GM19468 (cell line): ENCODE results near the gene WWOX.
"Not testable (repeated sequence)": the region's sequence is repeated elsewhere in the genome, so short reads cannot be mapped to it uniquely, and the experiment has no call there.

Experiments used
- ATAC-seq: cut with Tn5 transposase; IDR thresholded peaks from one replicate; pipeline ENCODE4 v1.9.1; 2021; ENCODE audit warnings: mild to moderate bottlenecking, moderate library complexity, moderate number of reproducible peaks; ENCODE audit not compliant: unreplicated experiment; ENCODE audit errors: extremely low read depth

WWOX gene

DNA sequence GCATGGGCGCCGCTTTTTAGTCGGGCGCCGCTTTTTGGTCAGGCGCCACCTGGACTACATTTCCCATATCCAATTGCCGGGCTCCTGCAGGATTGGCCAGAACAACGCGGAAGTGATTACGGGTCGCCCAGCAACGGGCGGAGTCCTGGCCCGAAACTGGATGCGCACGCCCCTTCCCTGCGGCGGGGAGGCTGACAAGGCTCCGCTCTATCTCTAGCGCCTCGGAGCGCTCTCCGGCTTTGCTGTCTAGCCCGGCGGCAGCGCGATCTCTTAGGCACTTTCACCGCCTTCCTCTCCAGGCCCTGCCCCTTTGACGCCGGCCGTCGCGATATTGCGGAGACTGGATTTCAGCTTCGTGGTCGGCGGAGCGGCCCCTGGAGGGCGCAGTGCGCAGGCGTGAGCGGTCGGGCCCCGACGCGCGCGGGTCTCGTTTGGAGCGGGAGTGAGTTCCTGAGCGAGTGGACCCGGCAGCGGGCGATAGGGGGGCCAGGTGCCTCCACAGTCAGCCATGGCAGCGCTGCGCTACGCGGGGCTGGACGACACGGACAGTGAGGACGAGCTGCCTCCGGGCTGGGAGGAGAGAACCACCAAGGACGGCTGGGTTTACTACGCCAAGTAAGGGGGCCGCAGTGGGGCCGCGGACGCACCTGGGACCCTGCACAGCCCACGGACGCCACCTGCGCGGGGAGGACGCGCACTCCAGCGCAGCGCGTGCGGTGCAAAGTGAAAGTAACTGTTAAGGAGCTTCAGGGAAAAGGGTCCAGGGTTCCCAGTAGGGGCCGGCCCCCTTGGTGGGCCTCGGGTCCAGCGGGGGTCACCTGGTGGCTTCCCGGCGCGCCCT, at the start of gene WWOX:
Gene WWOX, plus strand, starts transcription at position 384 of the 841 bp plus-strand sequence.
- ATAC-seq, result peak; percentile 98

DNA sequence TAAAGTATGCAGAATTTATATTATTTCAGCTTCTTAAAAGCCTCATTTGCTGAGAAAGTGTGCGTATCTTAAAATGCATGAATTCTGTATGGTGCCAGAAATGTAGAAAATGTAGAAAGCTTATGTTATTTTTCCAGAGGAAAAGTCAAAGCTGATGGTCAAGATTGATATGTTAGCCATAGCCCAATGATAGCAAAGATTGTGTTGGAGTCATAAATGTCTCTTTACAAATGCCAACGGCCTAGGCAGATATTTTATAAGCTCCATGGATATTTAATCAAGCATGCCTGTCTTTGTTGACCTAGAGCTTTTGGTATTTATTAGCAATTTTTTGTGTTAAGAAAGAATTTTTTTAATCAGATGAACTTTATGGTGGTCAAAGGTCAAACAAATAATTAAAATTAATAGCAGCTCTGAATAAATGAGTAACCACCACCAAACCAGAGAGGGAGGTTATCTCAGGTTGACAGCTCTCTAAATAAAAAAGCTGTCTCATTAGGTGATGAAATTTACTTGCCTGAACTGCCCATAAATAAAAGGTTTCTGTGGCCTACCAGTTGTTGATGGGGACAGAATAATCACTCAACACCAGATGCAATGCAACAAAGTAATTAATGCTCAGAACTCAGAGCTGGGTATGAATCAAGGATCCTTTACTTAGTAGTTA, 48.6 kb upstream of the WWOX start:
- ATAC-seq, result no peak

DNA sequence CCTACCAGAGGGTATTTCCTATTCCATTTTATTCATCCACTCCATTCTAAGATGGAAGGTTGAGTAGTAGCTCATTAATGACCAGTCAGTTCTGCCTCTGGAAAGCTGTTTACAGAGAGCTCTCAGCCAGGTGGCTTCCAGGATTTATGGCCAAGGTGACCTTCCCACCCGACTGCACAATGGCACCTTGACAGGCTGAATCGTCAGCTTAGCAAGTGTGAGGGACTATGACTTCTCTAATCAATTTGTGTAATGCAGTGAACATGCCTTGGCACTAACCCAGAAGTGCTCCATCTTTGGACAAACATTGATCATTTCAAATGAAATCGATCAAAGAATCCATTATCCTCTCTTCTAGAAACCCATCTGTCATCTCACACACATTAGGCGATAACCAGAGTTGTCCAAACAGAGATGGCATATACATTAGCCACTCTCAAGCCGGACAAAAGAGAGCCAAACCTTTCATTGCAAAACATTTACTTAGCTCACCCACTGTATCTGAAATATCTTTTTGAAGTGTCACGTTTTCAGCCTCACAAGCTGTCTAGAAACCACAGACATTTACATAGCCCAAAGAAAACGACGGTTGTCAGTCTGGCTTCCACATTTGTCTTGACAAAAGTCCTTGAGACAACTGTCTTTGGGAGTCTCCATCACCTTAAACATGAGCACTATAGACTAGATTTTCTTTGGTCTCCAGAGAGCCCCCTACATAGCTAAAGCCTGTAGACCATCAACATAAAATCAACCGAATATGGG, 41.5 kb upstream of the WWOX start:
- no peak for ATAC-seq

DNA sequence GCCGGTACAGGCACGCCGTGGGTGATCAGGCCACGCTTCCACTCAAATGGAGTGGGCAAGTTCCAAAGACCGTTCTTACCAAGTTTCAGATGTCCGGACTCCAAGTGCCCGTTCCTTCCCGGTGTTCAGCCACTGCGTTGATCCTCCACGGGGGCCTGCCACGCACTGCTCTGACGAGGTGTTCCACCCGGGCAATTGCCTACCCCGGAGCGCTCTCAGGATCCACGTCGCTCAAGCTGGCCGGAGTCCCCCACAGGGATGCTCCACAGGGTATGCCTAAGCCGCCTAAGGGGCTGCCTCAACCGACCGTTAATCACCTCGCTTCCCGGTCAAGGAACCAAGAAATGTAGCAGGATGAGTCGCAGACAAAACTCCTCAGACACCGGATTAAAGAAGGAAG, 39.6 kb upstream of the WWOX start:
- ATAC-seq, result not testable (repeated sequence)

DNA sequence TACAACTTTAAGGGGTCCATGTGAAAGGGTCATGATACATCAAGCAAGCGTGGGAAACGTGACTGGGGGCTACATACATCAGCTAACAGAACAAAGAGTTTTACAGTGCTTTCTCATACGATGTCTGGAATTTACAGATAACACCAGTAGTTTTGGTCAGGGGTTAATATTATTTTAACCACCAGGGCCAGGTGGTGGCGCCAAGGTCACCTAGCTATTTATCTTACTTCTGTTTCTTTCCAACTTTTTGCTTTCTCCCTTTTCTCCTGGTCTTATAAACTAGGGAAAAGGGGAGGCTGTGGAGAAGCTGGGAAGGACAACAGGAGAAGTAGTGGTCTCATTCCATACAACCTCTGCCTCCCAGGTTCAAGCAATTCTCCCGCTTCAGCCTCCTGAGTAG, 39.2 kb upstream of the WWOX start:
- ATAC-seq, result no peak

DNA sequence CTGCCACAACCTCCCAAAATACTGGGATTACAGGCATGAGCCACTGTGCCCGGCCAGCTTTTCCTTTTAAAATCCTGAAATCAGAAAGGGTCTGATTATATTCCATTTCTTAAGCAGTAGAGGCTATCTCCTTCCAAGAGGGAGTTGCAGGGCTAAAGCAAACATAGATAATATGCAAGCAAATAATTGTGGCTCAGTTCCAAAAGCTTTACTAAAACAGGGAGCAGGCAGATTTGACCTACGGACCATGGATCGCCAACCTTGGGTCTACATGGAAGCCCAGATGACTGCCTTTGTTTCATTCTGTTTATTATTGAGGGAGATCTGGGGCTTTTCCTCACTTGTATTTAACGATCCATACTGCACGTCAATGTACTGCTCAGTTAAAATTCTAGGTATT, 38.6 kb upstream of the WWOX start:
- no peak for ATAC-seq

DNA sequence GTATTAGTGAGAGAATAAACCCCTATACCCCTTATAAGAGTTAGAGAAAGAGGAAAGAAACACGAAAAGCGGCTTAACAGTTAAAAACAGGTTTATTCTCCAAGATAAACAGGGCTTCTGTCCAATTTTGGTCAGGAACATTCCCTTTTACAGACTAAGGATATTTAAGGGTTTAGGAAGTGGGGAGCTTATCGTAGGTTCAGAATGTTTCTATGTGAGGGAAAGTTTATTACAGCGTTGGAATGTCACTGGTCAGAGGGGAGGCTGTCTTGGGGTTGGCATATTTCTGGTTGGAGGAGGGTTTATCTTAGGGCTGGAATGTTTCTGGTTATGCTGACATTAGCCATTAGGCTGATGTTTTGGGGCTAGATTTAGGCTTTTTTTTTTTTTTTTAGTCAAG, 34.1 kb upstream of the WWOX start:
- ATAC-seq, result no peak

DNA sequence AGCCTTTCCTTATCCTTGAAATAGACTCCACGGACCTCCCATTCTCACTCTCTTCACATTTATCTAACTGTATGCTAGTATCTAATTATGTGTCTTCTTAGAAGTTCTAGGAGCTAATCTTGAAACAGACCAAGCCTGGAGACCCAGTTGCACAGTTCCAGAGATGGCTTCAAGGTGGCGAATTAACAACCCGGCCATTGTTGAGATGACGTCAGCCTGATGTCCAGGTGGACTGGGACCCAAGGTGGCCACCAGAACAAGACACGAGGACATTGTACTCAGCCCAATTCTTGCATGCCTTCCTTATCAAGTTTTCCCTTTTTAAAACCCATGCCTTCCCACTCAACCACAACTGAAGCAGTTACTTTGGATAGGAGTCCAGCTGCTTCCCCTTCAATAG, 29.5 kb upstream of the WWOX start:
- ATAC-seq, result no peak

DNA sequence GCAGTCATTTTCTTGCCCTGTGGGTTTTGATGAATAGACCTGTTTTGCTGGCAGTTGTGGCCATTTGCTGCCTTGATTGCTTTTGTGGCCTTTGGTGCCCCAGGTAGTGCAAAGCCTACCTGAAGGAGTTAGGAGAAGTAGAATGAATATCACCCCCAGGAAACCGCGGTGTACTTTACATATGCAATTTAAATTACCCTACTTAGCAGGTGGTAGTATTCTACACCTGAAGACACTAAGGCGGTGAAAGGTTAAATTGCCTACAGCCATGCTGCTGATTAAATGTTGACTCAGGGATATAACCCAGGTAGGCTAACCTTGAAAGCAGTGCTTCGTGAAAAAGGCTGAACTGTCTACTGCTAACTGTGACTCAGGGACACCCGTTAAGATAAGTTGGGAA, 27.2 kb upstream of the WWOX start:
- ATAC-seq, result no peak

DNA sequence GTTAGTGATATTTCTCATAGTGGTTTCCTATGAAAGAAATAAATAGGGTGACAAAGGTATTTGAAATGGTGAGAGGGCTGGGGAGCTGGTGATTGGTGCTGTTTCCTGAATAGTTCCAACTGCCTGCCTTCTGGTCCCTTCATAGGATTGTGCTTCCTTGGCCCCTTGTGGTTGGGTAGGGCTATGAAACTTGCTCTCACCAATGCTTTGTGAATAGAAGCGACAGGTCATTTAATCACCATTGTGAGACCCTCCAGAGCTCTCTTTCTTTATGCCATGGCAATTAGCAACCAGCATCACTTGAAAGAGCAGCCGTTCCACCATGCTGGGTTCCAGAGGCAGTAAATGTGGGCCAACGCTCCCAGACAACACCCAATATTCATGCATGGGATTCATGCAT, 23.7 kb upstream of the WWOX start:
- no peak for ATAC-seq

DNA sequence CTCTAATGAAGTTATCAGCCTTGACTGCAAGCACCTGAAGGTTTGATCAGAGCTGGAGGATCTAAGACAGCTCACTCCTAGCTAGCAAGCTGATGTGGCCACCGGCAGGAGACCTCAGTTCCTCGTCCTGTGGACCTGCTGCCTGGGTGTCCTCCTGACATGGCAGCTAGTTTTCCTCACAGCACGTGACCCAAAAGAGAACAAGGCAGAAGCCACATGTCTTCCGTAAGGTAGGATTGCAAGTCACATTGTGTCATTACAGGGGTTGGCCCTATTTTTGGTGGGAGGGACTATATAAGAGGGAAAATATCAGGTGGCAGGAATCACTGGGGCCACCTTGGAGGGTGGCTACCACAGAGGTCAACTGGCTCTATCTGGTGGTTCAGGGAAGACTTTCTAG, 18.1 kb upstream of the WWOX start:
- no peak for ATAC-seq

DNA sequence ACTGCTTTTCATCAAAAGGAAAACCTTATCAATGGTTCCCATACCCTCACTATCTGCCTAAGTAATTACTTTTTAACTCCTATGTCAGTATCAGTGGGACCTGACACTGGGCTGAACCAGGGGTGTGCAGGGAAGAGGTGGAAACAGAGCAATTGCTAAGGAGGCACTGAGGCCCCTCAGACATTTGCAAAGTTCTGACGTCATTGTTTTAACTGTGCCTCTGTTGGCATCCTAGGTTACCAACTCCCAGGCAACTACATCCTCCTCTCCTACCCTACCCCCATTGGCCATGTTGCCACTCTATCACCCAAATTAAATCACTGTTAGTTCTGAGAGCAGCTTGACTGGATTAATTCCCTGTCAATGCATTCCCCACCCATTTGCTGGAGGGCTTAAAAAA, 8.0 kb upstream of the WWOX start:
- ATAC-seq, result no peak

DNA sequence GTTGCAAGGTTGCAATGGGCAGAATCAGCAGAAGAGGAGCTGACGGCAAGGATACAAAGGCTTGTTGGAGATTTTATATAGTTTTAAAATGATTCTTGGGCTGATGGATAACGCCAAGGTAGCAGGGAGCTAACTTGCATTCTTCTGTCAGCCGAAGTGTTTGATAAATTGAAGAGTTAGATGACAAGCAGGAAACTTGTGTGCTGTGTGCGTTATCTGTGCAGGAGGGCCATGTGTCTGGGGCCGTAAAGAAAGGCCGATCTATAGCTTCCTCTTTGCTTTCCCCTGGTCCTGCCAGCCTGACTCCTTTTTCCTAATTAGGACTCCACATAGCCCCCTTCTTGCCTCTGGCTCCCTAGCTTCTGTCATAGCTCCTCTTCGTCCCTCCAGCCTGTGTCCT, 6.7 kb upstream of the WWOX start:
- no peak for ATAC-seq

DNA sequence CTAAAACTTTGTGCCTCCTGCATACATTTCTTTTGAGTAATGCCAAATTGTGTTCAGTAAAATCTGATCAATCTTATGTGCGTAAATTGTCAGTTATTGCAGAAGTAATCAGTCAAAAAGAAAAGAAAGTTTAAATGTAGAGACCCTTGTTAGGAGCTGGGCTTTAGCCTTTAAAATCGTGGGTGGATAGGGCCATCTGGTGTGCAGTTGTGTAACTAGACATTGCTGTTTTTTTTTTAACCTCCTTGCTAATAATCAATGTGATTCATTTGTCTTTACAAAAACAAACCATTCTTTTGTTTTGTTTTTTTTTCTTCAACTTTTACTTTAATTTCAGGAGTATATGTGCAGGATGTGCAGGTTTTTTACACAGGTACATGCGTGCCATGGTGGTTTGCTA, 5.3 kb upstream of the WWOX start:
- no peak for ATAC-seq

DNA sequence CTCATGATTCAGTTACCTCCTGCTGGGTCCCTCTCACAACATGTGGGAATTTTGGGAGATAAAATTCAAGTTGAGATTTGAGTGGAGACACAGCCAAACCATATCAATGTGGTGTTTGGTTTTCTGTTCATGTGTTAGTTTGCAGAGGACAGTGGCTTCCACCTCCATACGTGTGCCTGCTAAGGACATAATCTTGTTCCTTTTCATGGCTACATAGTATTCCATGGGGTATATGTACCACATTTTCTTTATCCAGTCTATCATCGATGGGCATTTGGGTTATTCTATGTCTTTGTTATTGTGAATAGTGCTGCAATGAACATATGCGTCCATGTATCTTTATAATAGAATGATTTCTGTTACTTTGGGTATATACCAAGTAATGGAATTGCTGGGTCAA, 4.5 kb upstream of the WWOX start:
- no peak for ATAC-seq

DNA sequence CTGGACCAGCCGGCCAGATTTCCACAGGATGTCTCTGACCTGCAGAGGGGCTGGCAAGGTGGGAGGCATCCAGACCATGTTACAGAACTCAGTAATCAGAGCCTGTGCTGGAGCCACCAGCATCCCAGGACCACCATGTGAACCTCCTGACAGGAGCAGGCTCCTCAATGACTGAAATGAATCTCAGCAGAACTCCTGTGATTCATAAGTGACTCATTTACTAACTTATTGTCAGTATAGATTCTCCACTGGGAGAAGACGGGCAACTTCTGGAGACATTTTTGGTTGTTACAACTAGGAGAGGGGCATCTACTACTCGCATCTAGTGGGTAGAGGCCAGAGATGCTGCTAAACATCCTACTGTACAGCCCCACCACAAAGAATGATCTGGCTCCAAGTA, 3.1 kb upstream of the WWOX start:
- no peak for ATAC-seq

DNA sequence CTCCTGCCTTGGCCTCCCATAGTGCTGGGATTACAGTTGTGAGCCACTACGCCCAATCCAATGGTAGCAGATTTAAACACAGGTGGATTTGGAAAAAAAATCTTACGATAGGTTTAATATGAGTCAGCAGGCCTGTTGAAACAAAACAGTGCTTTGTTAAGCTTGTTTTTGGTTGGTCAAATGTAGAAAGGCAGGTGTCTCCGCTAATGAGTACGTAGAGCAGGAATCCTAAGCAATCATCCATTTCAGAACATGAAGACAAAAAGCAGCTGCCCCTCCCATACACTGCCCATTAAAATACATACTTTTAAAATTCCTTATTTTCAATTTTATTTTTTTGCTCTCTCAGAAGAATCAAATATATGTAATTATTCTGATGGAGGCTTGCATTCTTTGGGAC, 1.9 kb upstream of the WWOX start:
- no peak for ATAC-seq

DNA sequence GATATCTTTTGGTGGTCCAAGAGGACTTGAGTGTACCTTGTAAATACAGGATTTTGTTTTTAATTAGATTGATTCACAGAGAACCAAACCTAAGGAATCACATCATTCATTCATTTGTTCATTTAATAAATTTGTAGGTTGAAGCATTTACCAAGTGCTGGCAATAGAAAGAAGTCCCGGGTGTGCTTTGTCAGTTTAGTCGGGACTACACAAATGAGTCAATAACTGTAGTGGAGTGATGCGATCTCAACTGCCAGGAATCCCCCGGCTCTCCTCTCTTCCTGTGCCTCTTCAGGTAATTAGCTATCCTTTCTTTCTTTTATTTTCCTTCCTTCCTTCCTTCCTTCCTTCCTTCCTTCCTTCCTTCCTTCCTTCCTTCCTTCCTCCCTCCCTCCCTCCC, 1.4 kb upstream of the WWOX start:
- no peak for ATAC-seq

DNA sequence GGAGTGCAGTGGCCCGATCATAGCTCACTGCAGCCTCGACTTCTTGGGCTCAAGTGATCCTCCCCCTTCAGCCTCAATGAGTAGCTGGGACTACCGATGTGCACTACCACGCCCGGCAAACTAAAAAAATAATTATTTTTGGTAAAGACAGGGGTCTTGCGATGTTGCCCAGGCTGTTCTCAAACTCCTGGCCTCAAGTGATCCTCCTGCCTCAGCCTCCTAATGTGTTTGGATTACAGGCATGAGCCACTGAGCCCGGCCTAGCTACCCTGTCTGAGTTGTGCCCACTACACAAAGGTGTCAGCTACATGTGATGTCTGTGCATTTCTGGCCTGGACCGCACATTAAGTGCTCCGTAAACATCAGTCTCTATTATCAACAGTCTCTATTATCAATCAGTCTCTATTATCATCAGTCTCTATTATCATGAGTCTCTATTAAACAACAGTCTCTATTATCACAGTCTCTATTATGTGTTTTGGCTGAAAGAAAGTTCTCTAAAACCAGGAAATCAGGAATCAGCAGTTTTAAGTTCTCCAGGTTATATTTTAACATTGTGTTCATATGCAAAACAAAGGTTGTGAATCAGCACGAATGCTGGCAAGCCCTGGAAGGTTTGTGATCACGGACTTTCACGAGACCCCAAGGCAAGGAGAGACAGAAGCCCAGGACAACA, 721 bp upstream of the WWOX start:
- no peak for ATAC-seq

DNA sequence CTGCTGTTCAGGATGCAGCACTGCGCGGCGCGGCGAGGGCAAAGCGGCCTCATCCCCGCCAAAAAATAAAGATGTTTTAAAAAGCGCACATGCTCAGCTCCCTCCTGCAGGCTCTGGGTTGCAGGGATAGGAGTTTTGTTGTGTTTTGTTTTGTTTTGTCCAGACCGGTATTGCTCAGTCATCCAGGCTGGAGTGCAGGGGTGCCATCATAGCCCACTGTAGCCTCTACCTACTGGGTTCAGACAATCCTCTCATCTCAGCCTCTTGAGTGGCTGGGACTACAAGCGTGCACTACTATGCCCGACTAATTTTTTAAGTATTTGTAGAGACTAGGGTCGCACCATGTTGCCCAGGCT, 636 bp downstream of the WWOX start:
- no peak for ATAC-seq
